K562 (cell line): ENCODE results near the gene HAUS6.

ENCODE experiments used
- CBX5 ChIP-seq: IDR thresholded peaks from 2 replicates; pipeline ENCODE4 v1.6.1; 2014; ENCODE audit warnings: low read depth, borderline replicate concordance
- CHD2 ChIP-seq: IDR thresholded peaks from 2 replicates; pipeline ENCODE4 v1.6.1; 2011; ENCODE audit warnings: low read depth, low read length
- ELF2 ChIP-seq: fragments of 250-450 bp; sonication (Bioruptor Pico); IDR thresholded peaks from 2 replicates; pipeline ENCODE4 v1.5.0; 2021; ENCODE audit warnings: mild to moderate bottlenecking
- KDM4B ChIP-seq, 2 experiments: fragments of 450-650 bp in 1 of 2; sonication (generic) in 1 of 2; IDR thresholded peaks; 2 replicates each; pipeline ENCODE4 v1.6.1; 2016 to 2017; ENCODE audit warnings: borderline replicate concordance in 2 of 2, antibody characterized with exemption in 1 of 2, low read depth in 1 of 2, mild to moderate bottlenecking in 1 of 2
- OTX1 ChIP-seq: fragments of 450-650 bp; formaldehyde crosslinking; IDR thresholded peaks from 2 replicates; pipeline ENCODE4 v1.4.0; 2022; ENCODE audit warnings: mild to moderate bottlenecking
- POLR2A ChIP-seq: fragments of 450-650 bp; conservative IDR thresholded peaks from 2 replicates; pipeline ENCODE4 v1.6.1; 2016
- TAF1 ChIP-seq: IDR thresholded peaks from 2 replicates; pipeline ENCODE4 v1.6.1; 2011; ENCODE audit warnings: mild to moderate bottlenecking, low read length, moderate library complexity; ENCODE audit not compliant: insufficient read depth, control insufficient read depth, severe bottlenecking; ENCODE audit errors: extremely low read depth
- TSHZ1 ChIP-seq: fragments of 250-450 bp; sonication (Bioruptor Pico); IDR thresholded peaks from 2 replicates; pipeline ENCODE4 v1.4.0; 2020; ENCODE audit warnings: mild to moderate bottlenecking, moderate library complexity
- ZKSCAN1 ChIP-seq: fragments of 150-350 bp; IDR thresholded peaks from 2 replicates; pipeline ENCODE4 v1.6.1; 2016; ENCODE audit warnings: low read depth, low read length
- ZNF347 ChIP-seq: fragments of 450-650 bp; formaldehyde crosslinking; IDR thresholded peaks from 2 replicates; pipeline ENCODE4 v1.4.0; 2020; ENCODE audit warnings: low read depth, mild to moderate bottlenecking, moderate library complexity
- ZNF75A ChIP-seq: fragments of 450-650 bp; formaldehyde crosslinking; IDR thresholded peaks from 2 replicates; pipeline ENCODE4 v1.4.0; 2020; ENCODE audit warnings: mild to moderate bottlenecking

- no peak for TF ChIP-seq POLR2A
- TF ChIP-seq CHD2: no peak
- TF ChIP-seq ZKSCAN1: no peak
- no peak for TF ChIP-seq CBX5
- TF ChIP-seq ZNF347: no peak
- no peak for TF ChIP-seq KDM4B (IDR thresholded peaks at IDR 0.05; ENCODE audit: borderline replicate concordance in 2 of 2, low read depth in 1 of 2)
- TF ChIP-seq ELF2 (CRISPR knock-in tag): no peak
- TF ChIP-seq OTX1 (CRISPR knock-in tag): no peak
- TF ChIP-seq TSHZ1: no peak
- TF ChIP-seq TAF1: no peak
- no peak for TF ChIP-seq ZNF75A
These were observed 12.1 kb upstream of the HAUS6 start for GRCh38 chr9:19114680-19115270.
